ENCODE results near the gene PTPRB. TPM values are rescaled to one million over a fixed set of nuclear protein-coding genes. Genes with fewer than 3 reads are reported as not detected.

The PTPRB gene
- total RNA-seq, 1 experiment from 2014 or later, result 0.82 TPM

- ChIA-PET POLR2A (no interaction called here), CTCF (no interaction called here)
- H3K4me1 Mint-ChIP-seq (ENCODE audit: insufficient read depth, unreplicated experiment), result no peaks in the 10 kb centered on the region
- no peak for DNase-seq (ENCODE audit: unreplicated experiment)
- BruUV-seq (replicated peaks), result no TSS peak
- peaks cover 9% of the 10 kb centered on the region for H3K9me3 Mint-ChIP-seq (ENCODE audit: unreplicated experiment)
- H3K27me3 Mint-ChIP-seq (ENCODE audit: insufficient read depth, unreplicated experiment), result no peaks in the 10 kb centered on the region
- no peaks in the 10 kb centered on the region for H3K36me3 Mint-ChIP-seq (ENCODE audit: insufficient read depth, unreplicated experiment)
- intact Hi-C loops (cut with micrococcal nuclease), result no loop called here
- H3K27ac Mint-ChIP-seq (ENCODE audit: low read depth, unreplicated experiment), result no peak overlapping the region
- TF ChIP-seq, protein P1, sequence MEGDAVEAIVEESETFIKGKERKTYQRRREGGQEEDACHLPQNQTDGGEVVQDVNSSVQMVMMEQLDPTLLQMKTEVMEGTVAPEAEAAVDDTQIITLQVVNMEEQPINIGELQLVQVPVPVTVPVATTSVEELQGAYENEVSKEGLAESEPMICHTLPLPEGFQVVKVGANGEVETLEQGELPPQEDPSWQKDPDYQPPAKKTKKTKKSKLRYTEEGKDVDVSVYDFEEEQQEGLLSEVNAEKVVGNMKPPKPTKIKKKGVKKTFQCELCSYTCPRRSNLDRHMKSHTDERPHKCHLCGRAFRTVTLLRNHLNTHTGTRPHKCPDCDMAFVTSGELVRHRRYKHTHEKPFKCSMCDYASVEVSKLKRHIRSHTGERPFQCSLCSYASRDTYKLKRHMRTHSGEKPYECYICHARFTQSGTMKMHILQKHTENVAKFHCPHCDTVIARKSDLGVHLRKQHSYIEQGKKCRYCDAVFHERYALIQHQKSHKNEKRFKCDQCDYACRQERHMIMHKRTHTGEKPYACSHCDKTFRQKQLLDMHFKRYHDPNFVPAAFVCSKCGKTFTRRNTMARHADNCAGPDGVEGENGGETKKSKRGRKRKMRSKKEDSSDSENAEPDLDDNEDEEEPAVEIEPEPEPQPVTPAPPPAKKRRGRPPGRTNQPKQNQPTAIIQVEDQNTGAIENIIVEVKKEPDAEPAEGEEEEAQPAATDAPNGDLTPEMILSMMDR (IDR thresholded peaks at IDR 0.05; ENCODE audit: unreplicated experiment), result no peak
- no peak overlapping the region for H3K4me3 Mint-ChIP-seq (ENCODE audit: unreplicated experiment)
Observed at GRCh38 chr12:70468741-70469140, 168.5 kb downstream of the PTPRB start.

- no peaks in the 10 kb centered on the region for H3K27me3 Mint-ChIP-seq (ENCODE audit: insufficient read depth, unreplicated experiment)
- no peak overlapping the region for H3K4me3 Mint-ChIP-seq (ENCODE audit: unreplicated experiment)
- intact Hi-C loops (cut with micrococcal nuclease), result no loop called here
- H3K9me3 Mint-ChIP-seq (ENCODE audit: unreplicated experiment), result peaks cover 9% of the 10 kb centered on the region
- TF ChIP-seq, protein P1 (IDR thresholded peaks at IDR 0.05; ENCODE audit: unreplicated experiment), result no peak
- H3K4me1 Mint-ChIP-seq (ENCODE audit: insufficient read depth, unreplicated experiment), result no peaks in the 10 kb centered on the region
- BruUV-seq (replicated peaks), result no TSS peak
- ChIA-PET CTCF (no interaction called here), POLR2A (no interaction called here)
- DNase-seq (ENCODE audit: unreplicated experiment), result no peak
- H3K27ac Mint-ChIP-seq (ENCODE audit: low read depth, unreplicated experiment), result no peak overlapping the region
- no peaks in the 10 kb centered on the region for H3K36me3 Mint-ChIP-seq (ENCODE audit: insufficient read depth, unreplicated experiment)
Observed at GRCh38 chr12:70467918-70468733, 169.1 kb downstream of the PTPRB start.

DNA sequence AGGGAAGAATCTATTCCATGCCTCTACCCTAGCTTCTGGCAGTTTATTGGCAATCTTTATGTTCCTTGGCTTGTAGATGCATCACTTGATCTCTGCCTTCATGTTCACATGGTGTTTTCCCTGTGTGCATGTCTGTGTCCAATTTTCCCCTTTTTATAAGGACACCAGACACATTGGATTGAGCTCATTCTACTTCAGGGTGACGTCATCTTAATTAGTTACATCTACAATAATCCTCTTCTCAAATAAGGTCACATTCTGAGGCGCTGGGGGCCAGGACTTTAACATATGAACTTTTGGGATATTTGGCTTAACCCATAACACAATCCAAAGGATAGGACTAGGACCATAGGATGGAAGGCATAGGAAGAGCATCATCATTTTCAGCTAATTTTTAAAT, 169.8 kb downstream of the PTPRB start:
- DNase-seq (ENCODE audit: unreplicated experiment), result no peak
- H3K27ac Mint-ChIP-seq (ENCODE audit: low read depth, unreplicated experiment), result no peak overlapping the region
- TF ChIP-seq, protein P1 (IDR thresholded peaks at IDR 0.05; ENCODE audit: unreplicated experiment), result no peak
- H3K4me1 Mint-ChIP-seq (ENCODE audit: insufficient read depth, unreplicated experiment), result no peaks in the 10 kb centered on the region
- BruUV-seq (replicated peaks), result no TSS peak
- no peak overlapping the region for H3K4me3 Mint-ChIP-seq (ENCODE audit: unreplicated experiment)
- intact Hi-C loops (cut with micrococcal nuclease), result no loop called here
- H3K27me3 Mint-ChIP-seq (ENCODE audit: insufficient read depth, unreplicated experiment), result no peaks in the 10 kb centered on the region
- no peaks in the 10 kb centered on the region for H3K36me3 Mint-ChIP-seq (ENCODE audit: insufficient read depth, unreplicated experiment)
- POLR2A ChIA-PET, result no interaction called here
- CTCF ChIA-PET, result interaction anchor here (0.6 kb wide), 1 partner anchor 660 kb away, joined by 3 read pairs; no protein-coding TSS in a partner anchor
- H3K9me3 Mint-ChIP-seq (ENCODE audit: unreplicated experiment), result peaks cover 9% of the 10 kb centered on the region

DNA sequence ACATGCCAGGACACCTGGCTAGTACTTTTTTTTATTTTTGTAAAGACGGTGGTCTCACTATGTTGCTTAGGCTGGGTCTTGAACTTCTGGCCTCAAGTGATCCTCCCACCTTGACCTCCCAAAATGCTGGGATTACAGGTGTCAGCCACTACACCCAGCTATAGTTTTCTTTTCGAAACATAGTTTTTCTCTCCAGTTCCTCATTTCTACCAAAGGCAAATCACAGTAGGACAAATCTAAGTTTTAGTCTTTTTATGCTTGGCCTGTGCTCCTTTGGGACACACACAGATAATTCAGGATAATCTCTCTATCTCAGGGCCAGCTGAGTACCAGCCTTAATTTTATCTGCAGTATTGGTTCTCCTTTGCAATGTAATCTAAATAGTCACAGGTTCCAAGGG, 170.5 kb downstream of the PTPRB start:
- TF ChIP-seq, protein P1 (IDR thresholded peaks at IDR 0.05; ENCODE audit: unreplicated experiment), result no peak
- no TSS peak for BruUV-seq (replicated peaks)
- Mint-ChIP-seq H3K4me3 (ENCODE audit: unreplicated experiment) (no peak overlapping the region), H3K9me3 (ENCODE audit: unreplicated experiment) (peaks cover 9% of the 10 kb centered on the region), H3K27me3 (ENCODE audit: insufficient read depth, unreplicated experiment) (no peaks in the 10 kb centered on the region), H3K27ac (ENCODE audit: low read depth, unreplicated experiment) (no peak overlapping the region), H3K4me1 (ENCODE audit: insufficient read depth, unreplicated experiment) (no peaks in the 10 kb centered on the region), H3K36me3 (ENCODE audit: insufficient read depth, unreplicated experiment) (no peaks in the 10 kb centered on the region)
- intact Hi-C loops (cut with micrococcal nuclease), result no loop called here
- POLR2A ChIA-PET, result no interaction called here
- DNase-seq (ENCODE audit: unreplicated experiment), result no peak
- CTCF ChIA-PET, result interaction anchor here (0.6 to 0.7 kb wide), 2 partner anchors 18 to 660 kb away, joined by 3 read pairs; no protein-coding TSS in a partner anchor
